Liver (tissue), 9 donors: ENCODE data around the gene ITGB2. TPM values are rescaled to one million over a fixed set of nuclear protein-coding genes. Genes with fewer than 3 reads are reported as not detected.

Source experiments
- DNase-seq: peaks from one replicate; pipeline ENCODE4 v3.0.0-alpha.2; 2017; ENCODE audit warnings: low spot score
- H3K27ac ChIP-seq, 2 donors: one replicate each; pipeline ENCODE4 v1.7.0; 2013; ENCODE audit warnings: inconsistent platforms in 2 of 2, low read length in 2 of 2, control low read depth in 1 of 2, low read depth in 1 of 2, mild to moderate bottlenecking in 1 of 2
- H3K27me3 ChIP-seq, 4 donors: one replicate each; pipeline versions ENCODE4 v1.6.1 to v1.7.0; 2013; ENCODE audit warnings: low read length in 3 of 4, inconsistent platforms in 1 of 4, mild to moderate bottlenecking in 1 of 4, moderate library complexity in 1 of 4; ENCODE audit not compliant: control insufficient read depth in 4 of 4, insufficient read depth in 4 of 4
- H3K36me3 ChIP-seq, 4 donors: one replicate each; pipeline versions ENCODE4 v1.6.1 to v1.7.0; 2013; ENCODE audit warnings: low read length in 3 of 4, mild to moderate bottlenecking in 3 of 4, low read depth in 1 of 4, moderate library complexity in 1 of 4; ENCODE audit not compliant: control insufficient read depth in 4 of 4, insufficient read depth in 3 of 4
- H3K4me1 ChIP-seq, 4 donors: one replicate each; pipeline versions ENCODE4 v1.6.1 to v1.7.0; 2013; ENCODE audit warnings: low read length in 3 of 4, mild to moderate bottlenecking in 3 of 4, moderate library complexity in 1 of 4; ENCODE audit not compliant: control insufficient read depth in 4 of 4, insufficient read depth in 4 of 4
- H3K4me3 ChIP-seq, 3 donors: one replicate each; pipeline versions ENCODE4 v1.6.1 to v1.7.0; 2013; ENCODE audit warnings: low read length in 3 of 3, control low read depth in 1 of 3, low read depth in 1 of 3, mild to moderate bottlenecking in 1 of 3
- H3K9ac ChIP-seq, 2 donors: one replicate each; pipeline ENCODE4 v1.7.0; 2013; ENCODE audit warnings: low read length in 2 of 2, mild to moderate bottlenecking in 2 of 2, moderate library complexity in 2 of 2, control low read depth in 1 of 2, low read depth in 1 of 2
- H3K9me3 ChIP-seq, 4 donors: one replicate each; pipeline versions ENCODE4 v1.6.1 to v1.7.0; 2013; ENCODE audit warnings: low read length in 3 of 4; ENCODE audit not compliant: control insufficient read depth in 4 of 4
- FOXA1 ChIP-seq: IDR thresholded peaks from 2 replicates; pipeline ENCODE4 v1.6.1; 2016; ENCODE audit warnings: antibody characterized with exemption
- FOXA2 ChIP-seq: IDR thresholded peaks from 2 replicates; pipeline ENCODE4 v1.6.1; 2016; ENCODE audit warnings: antibody characterized with exemption
- GABPA ChIP-seq, 2 donors: IDR thresholded peaks in 1 of 2; conservative IDR thresholded peaks in 1 of 2; 2 replicates each; pipeline ENCODE4 v1.6.1; 2016; ENCODE audit warnings: antibody characterized with exemption in 2 of 2, mild to moderate bottlenecking in 1 of 2, moderate library complexity in 1 of 2
- HNF4G ChIP-seq: IDR thresholded peaks from 2 replicates; pipeline ENCODE4 v1.6.1; 2016; ENCODE audit warnings: antibody characterized with exemption
- JUND ChIP-seq, 2 donors: IDR thresholded peaks; 2 replicates each; pipeline ENCODE4 v1.6.1; 2016; ENCODE audit warnings: antibody characterized with exemption in 2 of 2
- NR2F2 ChIP-seq: IDR thresholded peaks from 2 replicates; pipeline ENCODE4 v1.6.1; 2016; ENCODE audit warnings: antibody characterized with exemption
- RAD21 ChIP-seq, 2 donors: IDR thresholded peaks; 2 replicates each; pipeline ENCODE4 v1.6.1; 2016; ENCODE audit warnings: antibody characterized with exemption in 2 of 2, mild to moderate bottlenecking in 2 of 2
- RXRA ChIP-seq, 2 donors: IDR thresholded peaks; 2 replicates each; pipeline ENCODE4 v1.6.1; 2017 to 2018; ENCODE audit warnings: antibody characterized with exemption in 2 of 2, mild to moderate bottlenecking in 1 of 2
- SP1 ChIP-seq: IDR thresholded peaks from 2 replicates; pipeline ENCODE4 v1.6.1; 2018; ENCODE audit warnings: antibody characterized with exemption, mild to moderate bottlenecking
- YY1 ChIP-seq: IDR thresholded peaks from 2 replicates; pipeline ENCODE4 v1.6.1; 2016; ENCODE audit warnings: antibody characterized with exemption, mild to moderate bottlenecking
- WGBS: extraction: QIAGEN DNeasy Blood & Tissue Kit; methylation state at CpG from one replicate; pipeline ENCODE4 v1.1.7; 2013; 5-methylcytosine and 5-hydroxymethylcytosine counted together
- polyA plus RNA-seq, 2 donors: library from polyadenylated mRNA; stranded (reverse) in 1 of 2; unstranded in 1 of 2; fragments of 200-250 nt in 1 of 2; fragments of >200 nt in 1 of 2; fragmentation: Nextera tagmentation in 1 of 2; extraction: Ambion mirVana in 1 of 2; gene quantifications; one replicate each; pipeline versions ENCODE4 v1.2.1 to v1.2.3, GENCODE V29; 2013 to 2015
- total RNA-seq, 2 donors: library from RNA; depleted of rRNA; stranded (reverse); fragments of >200 nt; gene quantifications; one replicate each; pipeline ENCODE4 v1.2.3, GENCODE V29; 2014
- TF ChIP-seq, protein P1 (sequence below): IDR thresholded peaks from 2 replicates; pipeline ENCODE4 v1.6.1; 2016; ENCODE audit warnings: antibody characterized with exemption
- TF ChIP-seq, protein P2 (sequence below): IDR thresholded peaks from 2 replicates; pipeline ENCODE4 v1.6.1; 2016; ENCODE audit warnings: antibody characterized with exemption, mild to moderate bottlenecking
- TF ChIP-seq, protein P3 (sequence below): IDR thresholded peaks from 2 replicates; pipeline ENCODE4 v1.6.1; 2016; ENCODE audit warnings: antibody characterized with exemption
- TF ChIP-seq, protein P4 (sequence below): fragments of 150-350 bp; IDR thresholded peaks from 2 replicates; pipeline ENCODE4 v1.5.1; 2017; ENCODE audit warnings: improper control_type of control experiment, low read depth, low read length; ENCODE audit not compliant: missing input control
- TF ChIP-seq, protein P5 (sequence below): IDR thresholded peaks from 2 replicates; pipeline ENCODE4 v1.6.1; 2016; ENCODE audit warnings: antibody characterized with exemption
- donor health status: healthy.
- donor health status: healthy.
- donor health status: healthy.
- donor health status: healthy.
- donor health status: healthy.

ITGB2 gene
- total and polyA plus RNA-seq, 4 donors = 9.6 to 50.6 (median 28.7) TPM

DNA sequence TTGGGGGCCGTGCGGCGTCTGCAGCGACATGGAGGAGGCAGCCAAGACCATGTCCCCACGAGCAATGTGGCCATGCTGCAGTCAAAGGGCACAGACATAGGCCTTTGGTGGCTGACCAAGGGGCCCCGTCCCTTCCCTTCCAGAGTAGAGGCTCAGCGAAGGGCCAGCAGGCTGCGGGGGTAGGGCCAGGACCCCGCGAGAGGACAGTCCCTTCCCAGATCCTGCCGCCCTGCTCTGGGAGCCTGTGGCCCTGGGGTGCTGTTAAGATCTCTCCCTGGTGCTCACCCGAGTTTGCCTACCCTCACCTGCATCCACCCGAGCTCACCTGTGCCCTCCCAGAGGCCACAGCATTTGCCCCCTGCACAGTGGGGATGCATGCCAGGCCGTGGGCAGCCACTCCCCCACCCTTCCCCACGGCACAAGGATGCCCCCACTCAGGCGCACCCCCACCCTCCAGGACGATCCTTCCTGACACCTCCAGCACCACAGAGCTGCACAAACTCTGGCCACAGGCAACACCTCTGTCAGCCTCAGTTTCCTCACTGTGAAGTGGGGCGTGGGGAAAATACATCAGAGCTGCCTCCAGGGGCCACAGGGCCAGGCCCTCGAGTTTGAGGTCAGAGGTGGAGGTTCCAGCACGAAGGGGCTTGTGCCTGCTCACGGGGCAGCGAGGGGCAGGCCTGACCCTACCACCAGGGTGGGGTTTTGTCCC lies 15.5 kb downstream of the ITGB2 start:
- H3K4me1 ChIP-seq = peaks cover 4 to 8% (median 5%) of the 10 kb centered on the region in 4 donors
- H3K36me3 ChIP-seq = peaks cover 0 to 11% (median 0%) of the 10 kb centered on the region in 4 donors
- H3K27me3 ChIP-seq = no peaks in the 10 kb centered on the region
- no peaks in the 10 kb centered on the region for H3K9me3 ChIP-seq
- DNase-seq = no peak
- TF ChIP-seq, protein P1, sequence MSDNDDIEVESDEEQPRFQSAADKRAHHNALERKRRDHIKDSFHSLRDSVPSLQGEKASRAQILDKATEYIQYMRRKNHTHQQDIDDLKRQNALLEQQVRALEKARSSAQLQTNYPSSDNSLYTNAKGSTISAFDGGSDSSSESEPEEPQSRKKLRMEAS = no peak
- TF ChIP-seq, protein P2, sequence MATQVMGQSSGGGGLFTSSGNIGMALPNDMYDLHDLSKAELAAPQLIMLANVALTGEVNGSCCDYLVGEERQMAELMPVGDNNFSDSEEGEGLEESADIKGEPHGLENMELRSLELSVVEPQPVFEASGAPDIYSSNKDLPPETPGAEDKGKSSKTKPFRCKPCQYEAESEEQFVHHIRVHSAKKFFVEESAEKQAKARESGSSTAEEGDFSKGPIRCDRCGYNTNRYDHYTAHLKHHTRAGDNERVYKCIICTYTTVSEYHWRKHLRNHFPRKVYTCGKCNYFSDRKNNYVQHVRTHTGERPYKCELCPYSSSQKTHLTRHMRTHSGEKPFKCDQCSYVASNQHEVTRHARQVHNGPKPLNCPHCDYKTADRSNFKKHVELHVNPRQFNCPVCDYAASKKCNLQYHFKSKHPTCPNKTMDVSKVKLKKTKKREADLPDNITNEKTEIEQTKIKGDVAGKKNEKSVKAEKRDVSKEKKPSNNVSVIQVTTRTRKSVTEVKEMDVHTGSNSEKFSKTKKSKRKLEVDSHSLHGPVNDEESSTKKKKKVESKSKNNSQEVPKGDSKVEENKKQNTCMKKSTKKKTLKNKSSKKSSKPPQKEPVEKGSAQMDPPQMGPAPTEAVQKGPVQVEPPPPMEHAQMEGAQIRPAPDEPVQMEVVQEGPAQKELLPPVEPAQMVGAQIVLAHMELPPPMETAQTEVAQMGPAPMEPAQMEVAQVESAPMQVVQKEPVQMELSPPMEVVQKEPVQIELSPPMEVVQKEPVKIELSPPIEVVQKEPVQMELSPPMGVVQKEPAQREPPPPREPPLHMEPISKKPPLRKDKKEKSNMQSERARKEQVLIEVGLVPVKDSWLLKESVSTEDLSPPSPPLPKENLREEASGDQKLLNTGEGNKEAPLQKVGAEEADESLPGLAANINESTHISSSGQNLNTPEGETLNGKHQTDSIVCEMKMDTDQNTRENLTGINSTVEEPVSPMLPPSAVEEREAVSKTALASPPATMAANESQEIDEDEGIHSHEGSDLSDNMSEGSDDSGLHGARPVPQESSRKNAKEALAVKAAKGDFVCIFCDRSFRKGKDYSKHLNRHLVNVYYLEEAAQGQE = no peak
- TF ChIP-seq, protein P3, sequence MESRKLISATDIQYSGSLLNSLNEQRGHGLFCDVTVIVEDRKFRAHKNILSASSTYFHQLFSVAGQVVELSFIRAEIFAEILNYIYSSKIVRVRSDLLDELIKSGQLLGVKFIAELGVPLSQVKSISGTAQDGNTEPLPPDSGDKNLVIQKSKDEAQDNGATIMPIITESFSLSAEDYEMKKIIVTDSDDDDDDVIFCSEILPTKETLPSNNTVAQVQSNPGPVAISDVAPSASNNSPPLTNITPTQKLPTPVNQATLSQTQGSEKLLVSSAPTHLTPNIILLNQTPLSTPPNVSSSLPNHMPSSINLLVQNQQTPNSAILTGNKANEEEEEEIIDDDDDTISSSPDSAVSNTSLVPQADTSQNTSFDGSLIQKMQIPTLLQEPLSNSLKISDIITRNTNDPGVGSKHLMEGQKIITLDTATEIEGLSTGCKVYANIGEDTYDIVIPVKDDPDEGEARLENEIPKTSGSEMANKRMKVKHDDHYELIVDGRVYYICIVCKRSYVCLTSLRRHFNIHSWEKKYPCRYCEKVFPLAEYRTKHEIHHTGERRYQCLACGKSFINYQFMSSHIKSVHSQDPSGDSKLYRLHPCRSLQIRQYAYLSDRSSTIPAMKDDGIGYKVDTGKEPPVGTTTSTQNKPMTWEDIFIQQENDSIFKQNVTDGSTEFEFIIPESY = no peak
- TF ChIP-seq, protein P4, sequence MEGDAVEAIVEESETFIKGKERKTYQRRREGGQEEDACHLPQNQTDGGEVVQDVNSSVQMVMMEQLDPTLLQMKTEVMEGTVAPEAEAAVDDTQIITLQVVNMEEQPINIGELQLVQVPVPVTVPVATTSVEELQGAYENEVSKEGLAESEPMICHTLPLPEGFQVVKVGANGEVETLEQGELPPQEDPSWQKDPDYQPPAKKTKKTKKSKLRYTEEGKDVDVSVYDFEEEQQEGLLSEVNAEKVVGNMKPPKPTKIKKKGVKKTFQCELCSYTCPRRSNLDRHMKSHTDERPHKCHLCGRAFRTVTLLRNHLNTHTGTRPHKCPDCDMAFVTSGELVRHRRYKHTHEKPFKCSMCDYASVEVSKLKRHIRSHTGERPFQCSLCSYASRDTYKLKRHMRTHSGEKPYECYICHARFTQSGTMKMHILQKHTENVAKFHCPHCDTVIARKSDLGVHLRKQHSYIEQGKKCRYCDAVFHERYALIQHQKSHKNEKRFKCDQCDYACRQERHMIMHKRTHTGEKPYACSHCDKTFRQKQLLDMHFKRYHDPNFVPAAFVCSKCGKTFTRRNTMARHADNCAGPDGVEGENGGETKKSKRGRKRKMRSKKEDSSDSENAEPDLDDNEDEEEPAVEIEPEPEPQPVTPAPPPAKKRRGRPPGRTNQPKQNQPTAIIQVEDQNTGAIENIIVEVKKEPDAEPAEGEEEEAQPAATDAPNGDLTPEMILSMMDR = no peak
- no peak for TF ChIP-seq RXRA (IDR thresholded peaks at IDR 0.05)
- no peak for TF ChIP-seq FOXA1
- no peak for TF ChIP-seq JUND (IDR thresholded peaks at IDR 0.05)
- TF ChIP-seq HNF4G = no peak
- TF ChIP-seq RAD21 (IDR thresholded peaks at IDR 0.05) = no peak
- no peak for TF ChIP-seq FOXA2
- no peak overlapping the region for H3K4me3 ChIP-seq
- 91% methylated on average over 22 of the region's 22 CpGs for WGBS
- no peak overlapping the region for H3K9ac ChIP-seq
- H3K27ac ChIP-seq = no peak overlapping the region

DNA sequence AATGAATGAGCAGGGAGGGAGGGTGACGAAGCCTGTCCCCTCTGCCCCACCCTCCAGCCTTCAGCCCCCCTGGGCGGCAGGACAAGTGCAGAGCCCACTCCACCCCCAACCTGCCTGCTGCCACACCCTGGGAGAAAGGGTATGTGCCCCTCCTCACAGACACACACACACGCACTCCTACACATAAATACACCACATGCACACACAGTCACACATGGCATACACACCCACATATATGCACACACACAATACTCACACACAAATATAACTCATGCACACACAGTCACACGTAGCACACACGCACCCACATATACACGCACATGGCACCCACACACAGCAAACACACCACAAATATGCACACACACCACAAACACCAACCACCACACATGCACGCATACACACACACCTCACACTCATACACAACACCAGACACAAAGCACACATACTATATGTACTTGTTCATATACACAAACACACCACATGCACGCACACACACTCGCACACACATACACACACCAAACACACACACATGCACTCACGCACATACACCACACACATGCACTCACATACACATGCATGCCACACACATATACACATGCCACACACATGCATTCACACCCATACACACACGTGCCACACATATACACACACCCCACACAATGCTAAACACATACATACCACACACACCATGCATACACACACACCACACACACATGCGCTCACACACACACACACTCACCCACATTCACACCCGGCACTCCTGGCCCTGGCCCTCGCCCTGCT lies 16.4 kb downstream of the ITGB2 start:
- H3K27ac ChIP-seq = no peak overlapping the region
- WGBS = 95% methylated on average over 14 of the region's 14 CpGs
- H3K9ac ChIP-seq = no peak overlapping the region
- DNase-seq = no peak
- H3K27me3 ChIP-seq = no peaks in the 10 kb centered on the region
- H3K4me1 ChIP-seq = peaks cover 0 to 5% (median 2%) of the 10 kb centered on the region in 4 donors
- H3K9me3 ChIP-seq = no peaks in the 10 kb centered on the region
- H3K4me3 ChIP-seq = no peak overlapping the region
- peaks cover 0 to 11% (median 0%) of the 10 kb centered on the region in 4 donors for H3K36me3 ChIP-seq
- TF ChIP-seq, protein P2 = no peak
- TF ChIP-seq YY1 = no peak
- no peak for TF ChIP-seq HNF4G
- no peak for TF ChIP-seq GABPA (IDR thresholded peaks at IDR 0.05 in 1 of 2, conservative IDR thresholded peaks at IDR 0.05 in 1 of 2)
- TF ChIP-seq, protein P5, sequence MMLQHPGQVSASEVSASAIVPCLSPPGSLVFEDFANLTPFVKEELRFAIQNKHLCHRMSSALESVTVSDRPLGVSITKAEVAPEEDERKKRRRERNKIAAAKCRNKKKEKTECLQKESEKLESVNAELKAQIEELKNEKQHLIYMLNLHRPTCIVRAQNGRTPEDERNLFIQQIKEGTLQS = no peak
- no peak for TF ChIP-seq SP1
- TF ChIP-seq RXRA (IDR thresholded peaks at IDR 0.05) = no peak
- TF ChIP-seq NR2F2 = no peak
- no peak for TF ChIP-seq RAD21 (IDR thresholded peaks at IDR 0.05)
- no peak for TF ChIP-seq FOXA2
- TF ChIP-seq JUND (IDR thresholded peaks at IDR 0.05) = no peak
- TF ChIP-seq, protein P1 = no peak
